IMR-90 (cell line): ENCODE results near the gene DCLK1. TPM values are rescaled to one million over a fixed set of nuclear protein-coding genes. Genes with fewer than 3 reads are reported as not detected.

ENCODE experiments used
- ATAC-seq: fragments of 200-7000 bp; cut with Tn5 transposase; 2 replicates; pipeline ENCODE4 v1.9.1; 2020; ENCODE audit warnings: low read depth, mild to moderate bottlenecking, moderate library complexity
- BruUV-seq: library from RNA; stranded (reverse); fragments of 400-500 nt; replicated peaks from 2 replicates; lab custom pipeline; 2021; lab: Mats Ljungman, UMichigan
- CTCF ChIA-PET: fragments of 300-600 bp; formaldehyde crosslinking; extraction: SDS; loops from one replicate; lab custom pipeline; 2021; ENCODE audit warnings: antibody characterized with exemption; lab: Yijun Ruan, JAX
- POLR2A ChIA-PET: fragments of 300-600 bp; sonication (Branson Sonifier 250); formaldehyde crosslinking; loops from one replicate; lab custom pipeline; 2022; ENCODE audit warnings: antibody characterized with exemption; ENCODE audit not compliant: unreplicated experiment; lab: Charles Lee
- DNase-seq: peaks from one replicate; pipeline ENCODE4 v3.0.0; 2013
- H2AFZ ChIP-seq: replicated peaks from 2 replicates; pipeline ENCODE3; 2013; ENCODE audit warnings: low read length, mild to moderate bottlenecking; ENCODE audit not compliant: poor library complexity
- H2AK5ac ChIP-seq: 2 replicates; pipeline ENCODE4 v1.6.1; 2013; ENCODE audit warnings: low read depth, low read length, inconsistent platforms
- H2AK9ac ChIP-seq: replicated peaks from 2 replicates; pipeline ENCODE3; 2013; ENCODE audit warnings: mild to moderate bottlenecking, low read depth, low read length, moderate library complexity; ENCODE audit not compliant: poor library complexity
- H2BK120ac ChIP-seq: 2 replicates; pipeline ENCODE4 v1.6.1; 2013; ENCODE audit warnings: low read depth, low read length, inconsistent platforms
- H2BK15ac ChIP-seq: 3 replicates; pipeline ENCODE4 v1.6.1; 2013; ENCODE audit warnings: low read depth, low read length, inconsistent platforms
- H2BK20ac ChIP-seq: 2 replicates; pipeline ENCODE4 v1.6.1; 2013; ENCODE audit warnings: low read depth, mild to moderate bottlenecking, inconsistent platforms, low read length, moderate library complexity
- H2BK5ac ChIP-seq: 2 replicates; pipeline ENCODE4 v1.6.1; 2013; ENCODE audit warnings: mild to moderate bottlenecking, low read depth, low read length, inconsistent platforms; ENCODE audit not compliant: poor library complexity, severe bottlenecking
- H3K14ac ChIP-seq: replicated peaks from 2 replicates; pipeline ENCODE4 v1.6.1; 2013; ENCODE audit warnings: low read depth, low read length, inconsistent platforms
- H3K18ac ChIP-seq: 2 replicates; pipeline ENCODE4 v1.6.1; 2013; ENCODE audit warnings: low read depth, low read length, control low read depth
- H3K23ac ChIP-seq: 2 replicates; pipeline ENCODE4 v1.6.1; 2013; ENCODE audit warnings: low read depth, low read length, inconsistent platforms
- H3K27ac ChIP-seq: 2 replicates; pipeline ENCODE4 v1.5.1; 2013; ENCODE audit warnings: mild to moderate bottlenecking, control low read depth, low read length; ENCODE audit not compliant: insufficient read depth
- H3K27me3 ChIP-seq: 2 replicates; pipeline ENCODE4 v1.6.1; 2013; ENCODE audit warnings: low read length; ENCODE audit not compliant: control insufficient read depth, insufficient read depth
- H3K36me3 ChIP-seq: 2 replicates; pipeline ENCODE4 v1.6.1; 2013; ENCODE audit warnings: low read length, mixed read lengths; ENCODE audit not compliant: control insufficient read depth, insufficient read depth
- H3K4ac ChIP-seq: 2 replicates; pipeline ENCODE4 v1.6.1; 2013; ENCODE audit warnings: low read depth, low read length, inconsistent platforms
- H3K4me1 ChIP-seq: 2 replicates; pipeline ENCODE4 v1.6.1; 2013; ENCODE audit warnings: low read length, mixed read lengths; ENCODE audit not compliant: control insufficient read depth, insufficient read depth
- H3K4me2 ChIP-seq: 2 replicates; pipeline ENCODE4 v1.6.1; 2013; ENCODE audit warnings: low read depth, mild to moderate bottlenecking, control low read depth, low read length, moderate library complexity
- H3K4me3 ChIP-seq: 2 replicates; pipeline ENCODE4 v1.5.1; 2013; ENCODE audit warnings: low read depth, mild to moderate bottlenecking, control low read depth, low read length, moderate library complexity; ENCODE audit not compliant: insufficient read depth
- H3K56ac ChIP-seq: 2 replicates; pipeline ENCODE4 v1.6.1; 2013; ENCODE audit warnings: low read length, inconsistent platforms; ENCODE audit not compliant: insufficient read depth; ENCODE audit errors: extremely low read depth
- H3K79me1 ChIP-seq, 2 experiments: 2 replicates each; pipeline ENCODE4 v1.6.1; 2013; ENCODE audit warnings: low read length in 2 of 2, inconsistent platforms in 1 of 2, low read depth in 1 of 2
- H3K9ac ChIP-seq: 2 replicates; pipeline ENCODE4 v1.6.1; 2013; ENCODE audit warnings: low read depth, low read length, control low read depth
- H3K9me1 ChIP-seq: 2 replicates; pipeline ENCODE4 v1.6.1; 2013; ENCODE audit warnings: low read length, inconsistent platforms; ENCODE audit not compliant: insufficient read depth
- H3K9me3 ChIP-seq: 2 replicates; pipeline ENCODE4 v1.6.1; 2013; ENCODE audit warnings: low read length; ENCODE audit not compliant: control insufficient read depth, insufficient read depth
- H4K20me1 ChIP-seq: 2 replicates; pipeline ENCODE4 v1.6.1; 2013; ENCODE audit warnings: low read length, inconsistent platforms; ENCODE audit not compliant: insufficient read depth
- H4K5ac ChIP-seq: 2 replicates; pipeline ENCODE4 v1.6.1; 2013; ENCODE audit warnings: mild to moderate bottlenecking, low read depth, low read length, control low read depth
- H4K8ac ChIP-seq, 2 experiments: 2 replicates each; pipeline ENCODE4 v1.6.1; 2013; ENCODE audit warnings: low read depth in 2 of 2, low read length in 2 of 2, control low read depth in 1 of 2, inconsistent platforms in 1 of 2
- H4K91ac ChIP-seq: 2 replicates; pipeline ENCODE4 v1.6.1; 2013; ENCODE audit warnings: low read depth, low read length, inconsistent platforms; ENCODE audit not compliant: insufficient read depth
- CEBPB ChIP-seq: IDR thresholded peaks from 2 replicates; pipeline ENCODE4 v1.6.1; 2012; ENCODE audit warnings: low read depth, low read length, improper control_type of control experiment
- FOS ChIP-seq: fragments of 150-350 bp; IDR thresholded peaks from 2 replicates; pipeline ENCODE4 v1.6.1; 2016; ENCODE audit warnings: low read depth, low read length
- MAZ ChIP-seq: IDR thresholded peaks from 2 replicates; pipeline ENCODE4 v1.6.1; 2012; ENCODE audit warnings: low read depth, mild to moderate bottlenecking, low read length, improper control_type of control experiment, moderate library complexity, borderline replicate concordance
- SMC3 ChIP-seq: fragments of 150-350 bp; IDR thresholded peaks from 2 replicates; pipeline ENCODE4 v1.6.1; 2016; ENCODE audit warnings: low read depth, mild to moderate bottlenecking, antibody characterized with exemption, low read length, moderate library complexity
- WGBS, 2 experiments: methylation state at CpG; one replicate each; pipeline versions ENCODE4 v1.1.5 to v1.1.7; 2013; ENCODE audit warnings: missing lambda C conversion rate in 2 of 2; ENCODE audit not compliant: insufficient read length in 1 of 2; ENCODE audit errors: extremely low coverage in 2 of 2; 5-methylcytosine and 5-hydroxymethylcytosine counted together
- dilution Hi-C: fragments of 300-500 bp; cut with HindIII; formaldehyde crosslinking; loops from one replicate; pipeline ENCODE4 v1.14.3; 2018; ENCODE audit warnings: low sequenced_read_pairs; ENCODE audit not compliant: unreplicated experiment
- in situ Hi-C: fragments of 300-500 bp; cut with MboI; formaldehyde crosslinking; loops from 3 replicates; pipeline ENCODE4 v1.14.3; 2019; ENCODE audit warnings: low sequenced_read_pairs, inconsistent platforms, mixed read lengths
- intact Hi-C: fragments of 100-400 bp; cut with micrococcal nuclease; formaldehyde crosslinking; loops from 2 replicates; pipeline ENCODE4 v1.10.0; 2022
- polyA plus RNA-seq, 3 experiments: library from polyadenylated mRNA; depleted of rRNA; stranded (reverse); fragments of >200 nt; gene quantifications; 2 replicates each; pipeline ENCODE4 v1.2.3, GENCODE V29; 2012; ENCODE audit warnings: low replicate concordance in 1 of 3
- total RNA-seq: library from RNA; depleted of rRNA; stranded (reverse); fragments of >200 nt; gene quantifications from 2 replicates; pipeline ENCODE4 v1.2.3, GENCODE V29; 2012

DCLK1 gene
- total and polyA plus RNA-seq, 2 of the 4 experiments (the other 2 are of a cell fraction), result under 0.01 to 0.02 TPM

DNA sequence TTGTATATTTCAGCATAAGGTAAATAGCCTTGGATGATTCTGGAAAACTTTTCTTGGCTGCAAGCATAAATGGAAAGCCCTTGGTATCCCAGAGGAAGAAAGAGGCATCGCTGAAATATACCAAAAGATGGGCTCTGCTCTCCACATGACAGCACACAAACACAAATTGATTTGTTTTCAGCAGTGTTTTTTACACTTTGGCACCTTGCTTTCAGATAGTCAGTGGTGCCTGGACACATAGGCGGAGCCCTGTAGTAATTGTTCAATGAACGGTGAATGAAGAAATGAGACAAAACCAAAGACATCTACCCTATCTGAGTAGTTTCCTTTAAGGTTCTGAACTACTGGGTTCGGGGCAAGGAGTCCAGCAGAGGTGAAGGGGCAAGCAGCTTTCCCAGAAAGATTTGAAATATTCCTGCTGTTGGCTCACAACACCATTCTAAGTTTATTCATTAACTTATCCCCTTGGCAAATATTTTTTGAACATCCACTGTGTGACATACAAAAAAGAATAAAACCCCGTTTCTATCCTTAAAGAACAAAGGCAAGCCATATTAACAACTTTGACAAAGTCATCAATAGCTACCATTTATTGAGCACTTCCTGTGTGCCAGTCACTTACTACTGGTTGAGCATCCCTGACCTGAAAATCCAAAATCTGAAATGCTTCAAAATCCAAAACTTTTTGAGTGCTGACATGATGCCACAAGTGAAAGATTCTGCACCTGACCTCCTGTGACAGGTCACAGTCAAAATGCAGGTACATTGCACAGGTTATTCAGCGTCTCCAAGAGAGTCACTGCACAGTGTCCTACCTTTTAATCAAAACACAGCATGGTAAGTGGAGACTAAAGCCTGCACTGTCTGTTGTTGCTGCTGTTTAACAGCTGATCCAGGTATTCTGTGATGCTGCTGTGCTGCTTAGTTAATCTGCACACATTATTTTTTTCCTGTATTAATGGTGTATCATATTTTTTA is 238.1 kb downstream of the DCLK1 start (continued):
- no peak for TF ChIP-seq MAZ

DNA sequence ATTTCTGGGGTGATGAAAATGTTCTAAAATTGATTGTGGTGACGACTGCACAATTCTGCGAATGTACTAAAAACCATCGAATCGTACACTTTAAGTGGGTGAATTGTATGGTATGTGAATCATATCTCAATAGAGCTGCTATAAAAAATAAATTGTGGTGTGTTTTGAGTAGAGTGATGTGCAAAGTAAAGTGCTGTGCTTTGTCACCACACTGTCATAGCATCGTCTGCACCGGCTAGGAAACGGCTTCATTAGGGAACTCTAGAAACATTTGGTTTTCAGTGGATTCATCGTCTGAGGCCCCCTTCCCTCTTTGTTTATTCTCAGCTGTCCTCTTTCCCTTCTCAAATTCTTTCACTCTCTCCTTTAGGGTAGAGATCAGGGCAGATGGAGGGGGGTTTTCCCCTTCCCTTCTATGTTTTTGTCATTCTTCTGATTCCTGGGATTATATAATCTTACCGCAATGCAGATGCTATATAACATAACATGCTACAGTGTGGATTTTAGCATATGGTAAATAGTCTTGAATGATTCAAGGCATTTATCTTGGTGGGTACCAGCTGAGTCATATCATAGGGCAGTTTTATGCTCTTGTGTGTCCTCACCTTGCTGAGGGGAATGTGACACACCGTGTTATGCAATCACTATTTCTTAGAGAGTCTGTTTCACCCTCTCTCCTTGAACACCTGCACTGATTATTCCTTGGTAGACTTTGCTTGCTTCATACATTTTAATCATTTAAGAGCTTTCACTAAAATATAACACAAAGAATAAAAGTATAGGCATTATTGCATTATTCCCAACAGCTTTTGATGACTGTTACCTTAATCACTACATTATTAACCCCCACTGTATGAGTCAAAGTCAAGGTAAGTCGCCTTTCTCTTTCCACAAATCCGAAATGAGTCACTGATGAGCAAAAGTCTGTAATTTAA is 239.4 kb downstream of the DCLK1 start:
- no peak overlapping the region for H2AK9ac ChIP-seq
- in situ Hi-C loops (no loop called here), intact Hi-C loops (no loop called here), dilution Hi-C loops (no loop called here)
- WGBS, 2 experiments, result 20% methylated on average over 1 of the region's 12 CpGs; no CpG with 5 or more reads in 1 of the 2 experiments
- H3K4ac ChIP-seq, result no peak overlapping the region
- no peak overlapping the region for H2BK120ac ChIP-seq
- no peak overlapping the region for H2AFZ ChIP-seq
- no peak; the same call in 1 of the 2 replicates for TF ChIP-seq FOS
- TF ChIP-seq CEBPB, result peak; percentile 73
- no peak for TF ChIP-seq SMC3
- no peaks in the 10 kb centered on the region for H3K36me3 ChIP-seq
- no peak overlapping the region for H2BK20ac ChIP-seq
- H3K56ac ChIP-seq, result no peak overlapping the region
- no peak overlapping the region for H2AK5ac ChIP-seq
- no peaks in the 10 kb centered on the region for H3K9me3 ChIP-seq
- H3K27me3 ChIP-seq, result no peaks in the 10 kb centered on the region
- no peak overlapping the region for H4K8ac ChIP-seq
- H3K4me2 ChIP-seq, result peak overlapping the region; percentile 57
- POLR2A ChIA-PET, result no interaction called here
- H2BK5ac ChIP-seq, result no peak overlapping the region
- peak; percentile 40 for DNase-seq
- CTCF ChIA-PET, result no interaction called here
- BruUV-seq, result no TSS peak
- no peaks in the 10 kb centered on the region for H3K9me1 ChIP-seq
- no peak overlapping the region for H3K14ac ChIP-seq
- peak; percentile 17; the same call in 1 of the 2 replicates for ATAC-seq
- no peak overlapping the region; the same call in 1 of the 2 replicates for H3K18ac ChIP-seq
- no peaks in the 10 kb centered on the region for H4K20me1 ChIP-seq
- H4K91ac ChIP-seq, result no peak overlapping the region
- H3K79me1 ChIP-seq, result no peaks in the 10 kb centered on the region
- H3K4me3 ChIP-seq, result no peak overlapping the region
- H3K27ac ChIP-seq, result no peak overlapping the region
- H4K5ac ChIP-seq, result no peak overlapping the region
- H3K4me1 ChIP-seq, result peaks cover 4% of the 10 kb centered on the region; the same call in 1 of the 2 replicates
- no peak overlapping the region for H3K23ac ChIP-seq
- no peak overlapping the region for H2BK15ac ChIP-seq
- no peak overlapping the region for H3K9ac ChIP-seq
